Fibroblast of lung (primary cell): Measurements from ENCODE around the gene IL10RA.

Experiments used
- EZH2 ChIP-seq: IDR thresholded peaks from 2 replicates; pipeline ENCODE4 v1.5.1; 2012; ENCODE audit warnings: low read length, control low read depth, mild to moderate bottlenecking; ENCODE audit errors: missing control alignments
- TF ChIP-seq, protein P1 (sequence below), 2 donors: IDR thresholded peaks in 1 of 2; conservative IDR thresholded peaks in 1 of 2; 1 replicate in 1 of 2; 2 replicates in 1 of 2; pipeline ENCODE4 v1.5.1; 2011 to 2012; ENCODE audit warnings: low read length in 2 of 2, control low read depth in 1 of 2, inconsistent platforms in 1 of 2, low read depth in 1 of 2, mild to moderate bottlenecking in 1 of 2

DNA sequence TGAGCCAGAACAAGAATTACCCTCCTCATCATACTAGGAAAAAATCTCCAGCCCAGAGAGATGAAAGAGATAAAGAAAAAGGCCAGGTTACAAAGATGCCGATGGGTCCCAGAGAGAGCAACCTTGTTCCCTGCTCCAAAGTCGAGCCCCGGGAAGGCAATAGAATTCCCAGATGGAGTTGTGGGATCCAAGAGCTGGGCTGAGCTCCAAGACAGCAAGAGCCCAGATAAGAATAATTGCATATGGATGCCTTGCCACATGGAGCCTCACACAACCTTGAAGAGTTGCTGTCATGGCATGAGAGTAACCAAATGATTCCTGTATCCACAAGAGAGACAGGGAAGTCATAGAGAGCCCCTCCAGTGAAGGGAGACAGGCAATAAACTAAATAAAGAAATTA is 30.9 kb downstream of the IL10RA start:
- TF ChIP-seq, protein P1, sequence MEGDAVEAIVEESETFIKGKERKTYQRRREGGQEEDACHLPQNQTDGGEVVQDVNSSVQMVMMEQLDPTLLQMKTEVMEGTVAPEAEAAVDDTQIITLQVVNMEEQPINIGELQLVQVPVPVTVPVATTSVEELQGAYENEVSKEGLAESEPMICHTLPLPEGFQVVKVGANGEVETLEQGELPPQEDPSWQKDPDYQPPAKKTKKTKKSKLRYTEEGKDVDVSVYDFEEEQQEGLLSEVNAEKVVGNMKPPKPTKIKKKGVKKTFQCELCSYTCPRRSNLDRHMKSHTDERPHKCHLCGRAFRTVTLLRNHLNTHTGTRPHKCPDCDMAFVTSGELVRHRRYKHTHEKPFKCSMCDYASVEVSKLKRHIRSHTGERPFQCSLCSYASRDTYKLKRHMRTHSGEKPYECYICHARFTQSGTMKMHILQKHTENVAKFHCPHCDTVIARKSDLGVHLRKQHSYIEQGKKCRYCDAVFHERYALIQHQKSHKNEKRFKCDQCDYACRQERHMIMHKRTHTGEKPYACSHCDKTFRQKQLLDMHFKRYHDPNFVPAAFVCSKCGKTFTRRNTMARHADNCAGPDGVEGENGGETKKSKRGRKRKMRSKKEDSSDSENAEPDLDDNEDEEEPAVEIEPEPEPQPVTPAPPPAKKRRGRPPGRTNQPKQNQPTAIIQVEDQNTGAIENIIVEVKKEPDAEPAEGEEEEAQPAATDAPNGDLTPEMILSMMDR (conservative IDR thresholded peaks at IDR 0.05 in 1 of 2, IDR thresholded peaks at IDR 0.05 in 1 of 2; ENCODE audit: low read depth in 1 of 2, low read length in 2 of 2), result no peak
- TF ChIP-seq EZH2, result no peak
